PC-9 (cell line): ENCODE data around the gene PCGF3. TPM values are rescaled to one million over a fixed set of nuclear protein-coding genes. Genes with fewer than 3 reads are reported as not detected.

ENCODE experiments used
- BruUV-seq: library from RNA; stranded (reverse); fragments of 400-500 nt; replicated peaks from 2 replicates; lab custom pipeline; 2021; lab: Mats Ljungman, UMichigan
- CTCF ChIA-PET: fragments of 300-600 bp; sonication (Branson Sonifier 250); formaldehyde crosslinking; loops from one replicate; lab custom pipeline; 2022; ENCODE audit warnings: antibody characterized with exemption; lab: Charles Lee
- POLR2A ChIA-PET: fragments of 300-600 bp; sonication (Branson Sonifier 250); formaldehyde crosslinking; loops from one replicate; lab custom pipeline; 2022; ENCODE audit warnings: antibody characterized with exemption; ENCODE audit not compliant: unreplicated experiment; lab: Charles Lee
- DNase-seq, 2 experiments: peaks; one replicate each; pipeline versions ENCODE4 v3.0.0 to v3.0.0-alpha.2; 2015 to 2022; ENCODE audit warnings: mixed read lengths in 1 of 2
- H2AFZ ChIP-seq: fragments of 200-600 bp; sonication (generic); 2 replicates; pipeline ENCODE4 v1.8.1; 2017; ENCODE audit warnings: antibody characterized with exemption
- H3F3A ChIP-seq: fragments of 200-600 bp; sonication (generic); 2 replicates; pipeline ENCODE4 v1.8.1; 2017; ENCODE audit warnings: antibody characterized with exemption, mild to moderate bottlenecking, low read depth; ENCODE audit not compliant: insufficient read depth
- H3K27ac ChIP-seq: fragments of 200-600 bp; sonication (generic); 2 replicates; pipeline ENCODE4 v1.6.1; 2016; ENCODE audit warnings: mixed run types
- H3K27me3 ChIP-seq: fragments of 200-600 bp; sonication (generic); 2 replicates; pipeline ENCODE4 v1.6.1; 2016; ENCODE audit warnings: low read depth, mixed run types; ENCODE audit not compliant: insufficient read depth
- H3K36me3 ChIP-seq: fragments of 200-600 bp; sonication (generic); 2 replicates; pipeline ENCODE4 v1.6.1; 2016; ENCODE audit warnings: low read depth, mixed run types
- H3K4me1 ChIP-seq: fragments of 200-600 bp; sonication (generic); replicated peaks from 2 replicates; pipeline ENCODE4 v1.6.1; 2016; ENCODE audit warnings: mixed run types; ENCODE audit not compliant: insufficient read depth
- H3K4me2 ChIP-seq: fragments of 200-600 bp; sonication (generic); 2 replicates; pipeline ENCODE4 v1.6.1; 2017; ENCODE audit warnings: mixed run types
- H3K4me3 ChIP-seq: fragments of 200-600 bp; sonication (generic); 2 replicates; pipeline ENCODE4 v1.6.1; 2016; ENCODE audit warnings: mixed run types
- H3K79me2 ChIP-seq: fragments of 200-600 bp; sonication (generic); 2 replicates; pipeline ENCODE4 v1.6.1; 2017; ENCODE audit warnings: low read depth, mixed run types
- H3K9me2 ChIP-seq: fragments of 200-600 bp; sonication (generic); 2 replicates; pipeline ENCODE4 v1.8.1; 2017; ENCODE audit warnings: mild to moderate bottlenecking; ENCODE audit not compliant: insufficient read depth
- H3K9me3 ChIP-seq: fragments of 200-600 bp; sonication (generic); 2 replicates; pipeline ENCODE4 v1.8.1; 2016; ENCODE audit warnings: low read depth; ENCODE audit not compliant: insufficient read depth
- H4K20me1 ChIP-seq: fragments of 200-600 bp; sonication (generic); 2 replicates; pipeline ENCODE4 v1.8.1; 2017; ENCODE audit not compliant: insufficient read depth
- EZH2 ChIP-seq: fragments of 200-600 bp; sonication (generic); IDR thresholded peaks from 2 replicates; pipeline ENCODE4 v1.8.0; 2017; ENCODE audit warnings: antibody characterized with exemption, low read depth
- intact Hi-C: fragments of 100-400 bp; cut with micrococcal nuclease; formaldehyde crosslinking; loops from one replicate; pipeline ENCODE4 v1.10.0; 2022; ENCODE audit not compliant: unreplicated experiment
- total RNA-seq: library from RNA; stranded (reverse); gene quantifications from 2 replicates; pipeline ENCODE4 v1.2.3, GENCODE V29; 2021
- TF ChIP-seq, protein P1 (sequence below): fragments of 200-600 bp; sonication (generic); conservative IDR thresholded peaks from 2 replicates; pipeline ENCODE4 v1.6.1; 2017; ENCODE audit warnings: mixed run types, antibody characterized with exemption, mild to moderate bottlenecking, moderate library complexity

Gene PCGF3
- total RNA-seq, 1 experiment from 2014 or later = 60.8 TPM

DNA sequence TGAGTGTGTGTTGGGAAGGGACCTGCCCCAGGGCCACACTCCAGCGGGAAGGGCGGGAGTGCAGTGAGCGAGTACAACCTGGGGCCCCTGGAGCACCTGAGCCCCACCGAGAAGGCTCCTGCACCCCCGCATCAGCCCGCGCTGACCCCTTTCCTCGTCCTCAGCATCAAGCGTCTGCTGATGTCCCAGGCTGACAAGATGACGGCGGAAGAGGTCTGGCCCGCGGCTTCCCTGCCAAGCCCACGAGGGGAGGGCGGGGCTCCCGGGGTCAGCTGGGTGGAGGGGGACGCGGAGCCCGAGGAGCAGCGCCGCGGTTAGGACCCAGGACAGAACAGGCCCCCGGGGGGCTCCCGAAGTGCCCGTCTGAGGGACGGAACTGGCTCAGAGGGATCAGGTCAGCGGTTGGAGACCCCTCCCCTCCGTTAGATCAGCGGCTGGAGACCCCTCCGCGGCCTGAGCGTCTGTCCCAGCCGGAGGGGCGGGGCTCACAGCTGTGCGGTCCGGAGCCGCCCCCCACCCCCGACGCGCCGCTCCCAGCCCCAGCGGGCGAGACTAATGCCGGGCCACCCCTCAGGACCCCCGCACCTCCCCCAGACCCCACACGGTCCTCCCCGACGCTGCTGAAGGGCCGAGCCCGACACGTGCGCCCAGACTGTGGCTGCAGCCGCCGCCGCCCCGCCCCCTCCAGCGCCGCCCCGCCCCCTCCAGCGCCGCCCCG lies 24.5 kb upstream of the PCGF3 start:
- no TSS peak for BruUV-seq
- Histone ChIP-seq H3K27me3 (no peaks in the 10 kb centered on the region), H3K9me3 (no peaks in the 10 kb centered on the region), H3K4me3 (peak overlapping the region; percentile 41; the same call in 1 of the 2 replicates), H3K9me2 (no peaks in the 10 kb centered on the region), H3K27ac (no peak overlapping the region), H3K4me2 (peak overlapping the region; percentile 55; the same call in 1 of the 2 replicates), H2AFZ (no peak overlapping the region), H3F3A (0 out of 2 replicates have a peak, but pooled peaks cover 3% of the 10 kb centered on the region), H3K4me1 (no peaks in the 10 kb centered on the region), H3K79me2 (no peaks in the 10 kb centered on the region), H4K20me1 (no peaks in the 10 kb centered on the region), H3K36me3 (no peaks in the 10 kb centered on the region)
- peak in 1 of 2 experiments; percentile 37 for DNase-seq
- ChIA-PET CTCF (no interaction called here), POLR2A (no interaction called here)
- no peak for TF ChIP-seq EZH2
- TF ChIP-seq, protein P1, sequence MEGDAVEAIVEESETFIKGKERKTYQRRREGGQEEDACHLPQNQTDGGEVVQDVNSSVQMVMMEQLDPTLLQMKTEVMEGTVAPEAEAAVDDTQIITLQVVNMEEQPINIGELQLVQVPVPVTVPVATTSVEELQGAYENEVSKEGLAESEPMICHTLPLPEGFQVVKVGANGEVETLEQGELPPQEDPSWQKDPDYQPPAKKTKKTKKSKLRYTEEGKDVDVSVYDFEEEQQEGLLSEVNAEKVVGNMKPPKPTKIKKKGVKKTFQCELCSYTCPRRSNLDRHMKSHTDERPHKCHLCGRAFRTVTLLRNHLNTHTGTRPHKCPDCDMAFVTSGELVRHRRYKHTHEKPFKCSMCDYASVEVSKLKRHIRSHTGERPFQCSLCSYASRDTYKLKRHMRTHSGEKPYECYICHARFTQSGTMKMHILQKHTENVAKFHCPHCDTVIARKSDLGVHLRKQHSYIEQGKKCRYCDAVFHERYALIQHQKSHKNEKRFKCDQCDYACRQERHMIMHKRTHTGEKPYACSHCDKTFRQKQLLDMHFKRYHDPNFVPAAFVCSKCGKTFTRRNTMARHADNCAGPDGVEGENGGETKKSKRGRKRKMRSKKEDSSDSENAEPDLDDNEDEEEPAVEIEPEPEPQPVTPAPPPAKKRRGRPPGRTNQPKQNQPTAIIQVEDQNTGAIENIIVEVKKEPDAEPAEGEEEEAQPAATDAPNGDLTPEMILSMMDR = no peak
- intact Hi-C loops = no loop called here

DNA sequence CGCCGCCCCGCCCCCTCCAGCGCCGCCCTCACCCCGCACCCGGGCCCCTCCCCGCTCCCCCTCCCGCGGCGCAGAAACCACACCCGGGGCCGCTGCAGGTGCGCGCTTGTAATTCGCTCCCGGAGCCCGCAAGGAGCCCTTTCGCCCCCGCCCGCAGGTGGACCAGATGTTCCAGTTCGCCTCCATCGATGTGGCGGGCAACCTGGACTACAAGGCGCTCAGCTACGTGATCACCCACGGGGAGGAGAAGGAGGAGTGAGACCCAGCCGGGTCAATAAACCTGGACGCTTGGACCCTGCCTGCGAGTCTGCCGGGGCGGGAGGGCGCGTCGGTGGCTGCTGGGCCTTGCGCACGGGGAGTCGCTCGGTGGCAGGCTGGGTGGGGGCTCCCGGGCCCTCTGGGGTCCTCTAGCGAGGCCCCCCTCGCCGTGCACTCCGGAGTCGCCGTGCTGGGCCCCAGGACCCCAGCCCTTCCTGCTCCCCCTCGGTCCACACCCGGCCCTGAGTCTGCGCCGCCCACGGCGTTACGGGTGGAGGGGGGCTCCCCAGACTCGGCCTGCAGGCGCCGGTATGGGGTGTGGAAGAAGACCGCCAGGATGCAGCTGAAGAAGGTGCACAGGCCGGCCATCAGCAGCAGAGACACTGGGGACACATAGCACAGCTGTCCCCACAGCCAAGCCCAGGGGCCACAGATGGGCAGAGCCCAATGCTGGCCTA lies 23.7 kb upstream of the PCGF3 start:
- BruUV-seq = no TSS peak
- intact Hi-C loops = no loop called here
- H3K9me2 ChIP-seq = no peaks in the 10 kb centered on the region
- no peak overlapping the region for H3K27ac ChIP-seq
- peaks cover 3% of the 10 kb centered on the region for H3K4me1 ChIP-seq
- H3K9me3 ChIP-seq = no peaks in the 10 kb centered on the region
- H4K20me1 ChIP-seq = no peaks in the 10 kb centered on the region
- no peak overlapping the region for H2AFZ ChIP-seq
- H3K4me2 ChIP-seq = no peak overlapping the region
- no peaks in the 10 kb centered on the region for H3K79me2 ChIP-seq
- no peaks in the 10 kb centered on the region for H3K27me3 ChIP-seq
- H3F3A ChIP-seq = 0 out of 2 replicates have a peak, but pooled peaks cover 3% of the 10 kb centered on the region
- POLR2A ChIA-PET = no interaction called here
- no peak for TF ChIP-seq EZH2
- TF ChIP-seq, protein P1 = no peak
- no peak overlapping the region for H3K4me3 ChIP-seq
- no peaks in the 10 kb centered on the region for H3K36me3 ChIP-seq
- no peak for DNase-seq
- CTCF ChIA-PET = no interaction called here

DNA sequence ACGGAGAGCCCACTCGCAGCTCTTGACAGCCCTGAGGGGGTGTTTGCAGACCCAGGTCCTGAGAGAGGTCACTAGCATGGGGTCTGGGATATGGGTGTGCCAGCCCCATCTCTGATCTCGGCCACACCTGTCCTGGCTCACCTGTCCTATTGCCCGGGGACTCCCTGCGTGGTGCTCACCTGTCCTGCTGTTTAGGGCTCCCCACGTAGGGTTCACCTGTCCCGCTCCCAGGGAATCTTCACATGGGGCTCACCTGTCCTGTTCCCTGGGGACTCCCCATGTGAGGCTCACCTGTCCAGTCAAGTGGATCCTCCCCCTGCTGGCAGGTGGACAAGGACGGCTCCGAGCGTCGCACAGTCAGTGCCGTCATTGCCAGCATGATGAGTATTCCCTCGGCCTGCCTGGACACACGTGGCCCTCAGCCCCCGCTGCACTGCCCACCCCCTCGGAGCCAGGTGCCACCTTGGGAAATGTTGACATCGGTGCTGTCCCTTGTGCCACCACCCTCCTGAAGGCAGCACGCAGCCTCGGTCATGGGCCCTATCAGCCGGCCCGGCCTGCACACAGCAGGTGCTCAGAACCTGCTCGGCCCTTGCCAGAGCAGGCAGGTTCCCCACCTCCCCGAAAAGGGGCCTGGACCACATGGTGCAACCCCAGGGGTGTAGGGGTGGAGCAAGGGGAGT lies 23.0 kb upstream of the PCGF3 start:
- Histone ChIP-seq H3K4me3 (no peak overlapping the region), H3K27me3 (no peaks in the 10 kb centered on the region), H3K9me3 (no peaks in the 10 kb centered on the region), H3K79me2 (no peaks in the 10 kb centered on the region), H3K4me2 (no peak overlapping the region), H3K4me1 (peaks cover 9% of the 10 kb centered on the region), H3K27ac (no peak overlapping the region), H3K36me3 (no peaks in the 10 kb centered on the region), H4K20me1 (no peaks in the 10 kb centered on the region), H3F3A (peaks cover 5% of the 10 kb centered on the region; the same call in 1 of the 2 replicates), H3K9me2 (no peaks in the 10 kb centered on the region), H2AFZ (no peak overlapping the region)
- ChIA-PET POLR2A (no interaction called here), CTCF (no interaction called here)
- TF ChIP-seq, protein P1 = no peak
- TF ChIP-seq EZH2 = no peak
- no TSS peak for BruUV-seq
- intact Hi-C loops = no loop called here
- no peak for DNase-seq
